ENCODE results near the gene ADIPOQ.

DNA sequence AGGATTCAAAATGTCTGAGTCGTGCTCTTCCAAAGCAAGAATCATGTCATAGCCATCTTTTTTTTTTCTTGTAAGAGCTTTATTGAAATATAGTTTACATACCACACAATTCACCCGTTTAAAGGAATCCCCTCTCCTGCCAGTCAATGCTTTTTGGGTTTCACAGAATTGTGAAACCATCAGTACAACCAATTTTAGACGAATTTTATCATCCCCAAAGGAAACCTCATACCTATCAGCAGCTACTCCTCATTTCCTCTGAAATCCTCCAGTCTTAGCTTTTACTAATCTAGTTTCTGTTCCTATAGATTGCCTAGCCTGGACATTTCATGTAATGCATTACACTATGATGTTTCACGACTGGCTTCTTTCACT lies 39.6 kb downstream of the ADIPOQ start:
- no peak for TF ChIP-seq EZH2phosphoT487 (IDR thresholded peaks at IDR 0.05; ENCODE audit: borderline replicate concordance, low read depth)
- TF ChIP-seq YY1 (IDR thresholded peaks at IDR 0.05; ENCODE audit: low read depth), result no peak
- TF ChIP-seq, protein P1, sequence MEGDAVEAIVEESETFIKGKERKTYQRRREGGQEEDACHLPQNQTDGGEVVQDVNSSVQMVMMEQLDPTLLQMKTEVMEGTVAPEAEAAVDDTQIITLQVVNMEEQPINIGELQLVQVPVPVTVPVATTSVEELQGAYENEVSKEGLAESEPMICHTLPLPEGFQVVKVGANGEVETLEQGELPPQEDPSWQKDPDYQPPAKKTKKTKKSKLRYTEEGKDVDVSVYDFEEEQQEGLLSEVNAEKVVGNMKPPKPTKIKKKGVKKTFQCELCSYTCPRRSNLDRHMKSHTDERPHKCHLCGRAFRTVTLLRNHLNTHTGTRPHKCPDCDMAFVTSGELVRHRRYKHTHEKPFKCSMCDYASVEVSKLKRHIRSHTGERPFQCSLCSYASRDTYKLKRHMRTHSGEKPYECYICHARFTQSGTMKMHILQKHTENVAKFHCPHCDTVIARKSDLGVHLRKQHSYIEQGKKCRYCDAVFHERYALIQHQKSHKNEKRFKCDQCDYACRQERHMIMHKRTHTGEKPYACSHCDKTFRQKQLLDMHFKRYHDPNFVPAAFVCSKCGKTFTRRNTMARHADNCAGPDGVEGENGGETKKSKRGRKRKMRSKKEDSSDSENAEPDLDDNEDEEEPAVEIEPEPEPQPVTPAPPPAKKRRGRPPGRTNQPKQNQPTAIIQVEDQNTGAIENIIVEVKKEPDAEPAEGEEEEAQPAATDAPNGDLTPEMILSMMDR (IDR thresholded peaks at IDR 0.05), result no peak
- TF ChIP-seq IRF3 (IDR thresholded peaks at IDR 0.05; ENCODE audit: low read depth, low read length), result no peak
- no peak for TF ChIP-seq RAD21 (IDR thresholded peaks at IDR 0.05; ENCODE audit: low read length)
- TF ChIP-seq POLR2AphosphoS5 (IDR thresholded peaks at IDR 0.05; ENCODE audit: low read depth, low read length), result no peak
- TF ChIP-seq MAX (IDR thresholded peaks at IDR 0.05; ENCODE audit: low read depth), result no peak
- no peak for TF ChIP-seq SIN3A (IDR thresholded peaks at IDR 0.05; ENCODE audit: borderline replicate concordance, low read depth, low read length)
- TF ChIP-seq MXI1 (IDR thresholded peaks at IDR 0.05; ENCODE audit: low read depth, low read length), result no peak
- no peak for TF ChIP-seq GABPA (IDR thresholded peaks at IDR 0.05; ENCODE audit: low read depth)
- TF ChIP-seq CHD2 (IDR thresholded peaks at IDR 0.05; ENCODE audit: low read length, partially characterized antibody), result no peak
